GM15510 (cell line): ENCODE data around the gene KRI1.

ENCODE experiments used
- POLR2A ChIP-seq: IDR thresholded peaks from 3 replicates; pipeline ENCODE4 v1.6.1; 2011; ENCODE audit warnings: borderline replicate concordance; ENCODE audit not compliant: insufficient read length; ENCODE audit errors: extremely low read depth

The KRI1 gene

GRCh38 chr19:10544242-10544752 lies 21.5 kb downstream of the KRI1 start:
- no peak for TF ChIP-seq POLR2A

- peak; percentile 92 for TF ChIP-seq POLR2A
Observed at GRCh38 chr19:10543420-10544241, 22.2 kb downstream of the KRI1 start, which contains the start of gene ATG4D. Gene ATG4D, plus strand, starts transcription at chr19:10543904. Its CDS starts 187 bp downstream, at chr19:10544091.

- TF ChIP-seq POLR2A: no peak
Observed at GRCh38 chr19:10543059-10543419, 22.8 kb downstream of the KRI1 start.

DNA sequence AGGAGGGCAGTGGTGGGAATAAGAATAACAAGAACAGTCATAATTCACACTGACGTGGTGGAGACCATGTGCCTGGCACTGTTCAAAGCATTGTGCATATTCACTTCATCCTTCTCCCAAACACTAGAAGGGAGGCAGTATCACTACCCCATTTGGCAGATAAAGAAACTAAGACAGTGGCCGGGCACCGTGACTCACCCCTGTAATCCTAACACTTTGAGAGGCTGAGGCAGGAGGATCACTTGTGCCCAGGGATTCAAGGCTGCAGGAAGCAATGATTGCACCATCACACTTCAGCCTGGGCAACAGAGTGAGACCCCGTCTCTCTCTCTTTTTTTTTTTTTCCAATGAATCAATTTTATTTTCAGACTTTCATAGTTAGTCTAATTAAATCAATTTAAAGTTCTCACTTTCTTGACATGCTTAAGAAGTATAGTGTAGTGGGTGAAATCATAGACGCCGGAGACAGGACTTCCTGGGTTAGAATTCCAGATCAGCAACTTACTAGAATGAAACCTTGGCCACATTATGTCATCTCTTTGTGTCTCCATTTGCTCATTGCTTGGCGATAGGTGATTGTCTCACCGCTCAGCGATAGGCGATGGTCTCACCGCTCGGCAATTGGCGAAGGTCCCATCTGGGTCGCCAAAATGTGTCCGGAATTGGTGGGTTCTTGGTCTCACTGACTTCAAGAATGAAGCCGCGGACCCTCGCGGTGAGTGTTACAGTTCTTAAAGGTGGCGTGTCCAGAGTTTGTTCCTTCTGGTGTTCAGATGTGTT lies 27.4 kb downstream of the KRI1 start:
- TF ChIP-seq POLR2A: no peak

GRCh38 chr19:10537668-10538067 lies 28.1 kb downstream of the KRI1 start:
- no peak for TF ChIP-seq POLR2A

GRCh38 chr19:10535613-10536012 lies 30.2 kb downstream of the KRI1 start:
- TF ChIP-seq POLR2A: no peak

DNA sequence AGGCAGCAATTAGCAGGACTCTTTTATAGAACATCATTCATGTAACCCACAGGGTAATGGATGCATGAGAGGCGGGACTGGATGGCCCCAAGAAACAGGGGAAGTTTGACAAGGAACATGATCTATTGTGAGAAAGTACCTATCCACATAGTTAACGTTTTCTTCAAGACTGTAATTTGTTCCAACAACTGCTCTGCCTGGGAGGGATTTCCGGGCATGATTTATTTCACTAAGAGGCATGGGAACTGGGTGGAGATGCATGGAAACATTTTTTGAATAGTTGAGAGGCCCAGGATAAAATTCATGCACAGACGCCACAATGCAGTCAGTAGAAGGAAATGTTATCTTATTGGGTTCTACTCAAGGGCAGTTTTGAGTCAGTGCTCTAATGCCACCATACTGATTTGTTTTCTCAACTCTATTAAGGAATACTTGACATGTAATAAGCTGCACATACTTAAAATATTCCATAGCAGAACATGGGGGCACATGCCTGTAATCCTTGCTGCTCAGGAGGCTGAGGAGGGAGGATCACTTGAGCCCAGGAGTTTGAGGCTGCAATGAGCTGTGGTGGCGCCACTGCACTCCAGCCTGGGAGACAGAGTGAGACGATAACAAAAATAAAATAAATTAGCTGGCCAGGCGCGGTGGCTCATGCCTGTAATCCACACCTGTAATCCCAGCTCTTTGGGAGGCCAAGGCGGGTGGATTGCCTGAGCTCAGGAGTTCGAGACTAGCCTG lies 32.0 kb downstream of the KRI1 start:
- TF ChIP-seq POLR2A: no peak

- no peak for TF ChIP-seq POLR2A
Observed at GRCh38 chr19:10532457-10532856, 33.4 kb downstream of the KRI1 start.

GRCh38 chr19:10525636-10526035 lies 40.2 kb downstream of the KRI1 start:
- TF ChIP-seq POLR2A: no peak

DNA sequence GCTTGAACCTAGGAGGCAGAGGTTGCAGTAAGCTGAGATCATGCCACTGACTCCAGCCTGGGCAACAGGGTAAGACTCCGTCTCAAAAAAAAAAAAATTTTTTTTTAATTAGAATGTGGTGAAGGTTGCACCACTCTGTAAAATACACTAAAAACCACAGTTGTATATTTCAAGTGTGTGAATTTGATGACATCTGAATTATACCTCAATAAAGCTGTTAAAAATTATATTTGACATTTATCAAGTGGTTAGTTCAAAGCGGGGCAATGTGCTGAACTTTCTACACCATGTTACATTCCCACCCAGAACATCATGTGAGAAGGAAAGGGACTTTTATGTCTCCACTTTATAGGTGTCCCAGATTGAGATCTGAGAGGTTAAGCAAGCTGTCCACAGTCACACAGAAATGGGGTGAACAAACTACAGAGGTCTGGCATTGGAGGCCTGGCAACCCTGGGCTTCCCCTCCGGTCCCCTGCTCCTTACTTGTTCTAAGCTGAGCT lies 42.6 kb downstream of the KRI1 start:
- no peak for TF ChIP-seq POLR2A

GRCh38 chr19:10521461-10522171 lies 44.2 kb downstream of the KRI1 start:
- TF ChIP-seq POLR2A: no peak

DNA sequence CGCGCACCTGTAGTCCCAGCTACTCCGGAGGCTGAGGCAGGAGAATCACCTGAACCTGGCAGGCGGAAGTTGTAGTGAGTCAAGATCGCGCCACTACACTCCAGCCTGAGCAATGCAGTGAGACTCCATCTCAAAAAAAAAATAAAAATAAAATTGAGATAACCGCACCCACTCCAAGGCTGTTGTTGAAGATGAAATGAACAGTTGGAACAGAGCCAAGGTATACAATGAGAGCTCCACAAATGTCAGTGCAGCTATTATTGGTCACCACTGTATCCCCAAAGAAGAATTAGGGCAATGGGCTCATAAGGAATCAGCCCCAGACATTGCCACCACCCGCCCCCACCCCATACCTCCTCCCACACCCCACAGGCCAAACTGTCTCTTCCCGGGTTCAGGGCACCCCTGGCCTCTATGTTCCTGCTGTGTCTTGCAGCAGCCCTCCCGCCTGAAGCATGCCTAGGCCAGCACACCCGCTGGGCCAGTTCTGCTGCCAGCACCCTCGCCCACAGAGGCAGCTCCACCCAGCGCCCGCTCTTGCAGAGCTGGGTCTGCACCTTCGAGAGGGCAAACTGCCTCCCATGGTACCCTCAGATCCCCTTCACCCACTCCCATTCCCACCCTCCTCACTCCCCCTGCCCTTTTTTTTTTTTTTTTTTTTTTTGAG lies 45.0 kb downstream of the KRI1 start:
- no peak for TF ChIP-seq POLR2A

DNA sequence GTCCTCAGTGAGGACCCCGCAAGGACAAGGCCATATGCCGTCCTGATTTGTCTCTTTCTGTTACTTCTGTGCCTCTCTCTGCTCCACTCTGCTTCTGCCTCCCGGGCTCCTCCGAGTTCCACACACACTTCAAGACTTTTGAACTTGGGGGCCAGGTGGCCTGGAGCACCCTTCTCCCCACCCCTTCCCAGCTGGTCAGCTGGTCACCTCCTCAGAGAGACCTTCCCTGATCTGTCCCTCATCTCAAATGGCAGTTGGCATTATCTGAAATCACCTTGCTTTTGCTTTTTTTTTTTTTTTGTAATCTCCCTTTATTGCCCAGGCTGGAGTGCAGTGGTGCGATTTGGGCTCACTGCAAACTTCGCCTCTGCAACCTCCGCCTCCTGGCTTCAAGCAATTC lies 46.4 kb downstream of the KRI1 start:
- no peak for TF ChIP-seq POLR2A

GRCh38 chr19:10518444-10519361 lies 47.1 kb downstream of the KRI1 start:
- no peak for TF ChIP-seq POLR2A
